A172 (cell line): Measurements from ENCODE around the gene NRCAM. TPM values are rescaled to one million over a fixed set of nuclear protein-coding genes. Genes with fewer than 3 reads are reported as not detected.

Source experiments
- DNase-seq: peaks from one replicate; pipeline ENCODE4 v3.0.0-alpha.2; 2015; ENCODE audit warnings: low spot score
- total RNA-seq: library from RNA; depleted of rRNA; stranded (reverse); fragments of >200 nt; shearing (Covaris generic); gene quantifications from 2 replicates; pipeline ENCODE4 v1.2.3, GENCODE V29; 2014

The NRCAM gene
- total RNA-seq, 1 experiment from 2014 or later: 0.16 TPM

DNA sequence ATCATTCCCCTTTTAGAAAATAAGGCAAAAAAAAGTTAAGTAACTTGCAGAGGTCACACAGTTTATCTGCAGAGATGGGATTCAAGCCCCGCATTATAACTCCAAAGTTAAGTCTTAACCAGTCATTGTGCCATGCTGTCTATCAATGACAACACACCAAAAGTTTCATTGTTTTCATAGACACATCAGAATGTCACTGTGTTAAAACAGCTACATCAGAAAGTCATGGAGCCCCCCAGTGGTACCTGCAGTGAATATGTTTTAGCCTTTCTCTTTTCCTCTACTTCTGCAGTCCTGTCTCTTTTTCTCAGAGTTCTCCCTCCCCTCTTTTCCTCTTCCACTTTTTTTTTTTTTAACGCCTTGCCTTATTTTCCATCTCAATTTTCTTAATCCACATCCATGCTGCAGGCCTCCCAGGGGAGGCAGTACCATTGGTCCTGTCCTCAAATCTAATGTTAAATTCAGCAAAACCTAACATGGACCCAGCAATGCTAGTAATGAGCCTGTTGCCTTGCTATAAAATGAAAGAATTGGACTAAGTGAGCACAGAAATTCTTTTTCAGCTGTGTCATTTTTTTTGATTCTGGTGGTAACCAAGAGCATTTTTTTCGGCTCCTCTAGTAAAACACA lies 3.8 kb upstream of the NRCAM start:
- peak; percentile 36 for DNase-seq

DNA sequence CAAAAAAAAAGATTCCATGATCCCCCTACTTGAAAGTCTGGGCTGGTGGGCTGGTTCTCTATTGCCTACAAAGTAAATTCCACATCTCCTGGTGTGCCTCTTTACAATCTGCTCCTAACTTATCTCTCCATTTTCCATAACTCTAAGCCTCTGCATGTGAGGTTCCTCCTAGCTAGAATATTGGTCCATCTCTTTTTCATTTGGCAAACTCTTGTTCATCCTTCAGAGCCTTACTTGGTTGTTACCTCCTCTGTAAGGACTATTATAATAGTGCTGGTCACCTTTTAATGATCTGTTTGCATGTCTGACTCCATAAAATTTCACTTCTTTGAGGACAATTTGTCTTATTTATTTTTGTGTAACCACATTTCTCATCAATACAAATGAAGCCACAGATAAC lies 1.6 kb upstream of the NRCAM start:
- no peak for DNase-seq

DNA sequence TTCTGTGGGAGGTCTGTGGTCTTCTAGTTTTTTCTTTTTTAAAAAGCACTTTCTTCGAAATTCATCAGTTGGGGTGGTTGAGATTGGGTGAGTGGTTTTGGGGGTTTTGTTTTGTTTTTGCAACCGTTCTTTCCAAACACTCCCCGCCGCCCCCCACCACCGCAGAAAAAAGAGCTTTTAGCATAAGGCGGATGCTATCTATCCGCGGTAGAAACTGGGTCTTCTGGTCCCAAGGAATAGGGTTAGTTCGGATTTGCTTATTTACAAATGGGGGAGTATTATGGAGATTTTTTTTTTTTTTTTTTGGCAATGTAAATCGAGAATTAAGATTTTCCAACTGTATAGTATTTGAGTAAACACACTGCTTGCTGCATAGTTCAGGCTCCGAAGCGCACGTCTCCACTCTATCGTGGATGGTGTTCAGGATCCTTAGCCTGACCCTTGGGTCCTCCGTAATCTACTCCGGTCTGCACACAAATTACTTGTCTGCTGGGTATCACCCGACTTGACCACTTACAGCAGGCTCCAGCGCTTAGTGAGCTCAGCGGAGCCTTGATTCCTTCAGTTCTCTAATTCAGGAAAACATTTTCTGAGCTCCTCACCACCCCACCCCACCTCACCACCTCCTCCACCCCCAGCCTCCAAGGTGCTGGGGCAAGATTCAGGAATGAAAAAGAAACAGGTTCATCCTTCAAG lies 757 bp upstream of the NRCAM start:
- DNase-seq: no peak

DNA sequence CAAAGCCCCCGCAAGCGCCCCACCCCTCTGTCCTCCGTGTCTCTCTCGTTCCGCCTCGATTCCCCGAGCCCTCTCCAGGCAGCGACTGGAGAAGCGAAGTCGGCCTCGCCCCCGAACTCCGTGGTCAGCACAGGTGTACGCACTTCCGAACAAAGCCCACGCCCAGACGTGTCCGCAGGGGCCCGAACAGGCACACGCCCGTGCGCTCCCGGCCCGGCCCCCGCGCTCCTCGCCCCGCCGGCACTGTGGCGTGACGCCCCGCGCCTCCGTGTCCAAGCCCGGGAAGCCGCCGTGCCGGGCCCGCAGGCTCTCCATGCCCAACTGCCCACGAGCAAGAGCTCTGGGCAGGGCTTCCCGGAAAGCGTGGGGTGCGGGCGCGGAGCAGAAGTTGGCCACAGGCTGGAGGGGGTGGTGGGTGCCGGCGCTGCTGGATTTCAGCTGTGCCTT lies 662 bp downstream of the NRCAM start:
- DNase-seq: no peak

DNA sequence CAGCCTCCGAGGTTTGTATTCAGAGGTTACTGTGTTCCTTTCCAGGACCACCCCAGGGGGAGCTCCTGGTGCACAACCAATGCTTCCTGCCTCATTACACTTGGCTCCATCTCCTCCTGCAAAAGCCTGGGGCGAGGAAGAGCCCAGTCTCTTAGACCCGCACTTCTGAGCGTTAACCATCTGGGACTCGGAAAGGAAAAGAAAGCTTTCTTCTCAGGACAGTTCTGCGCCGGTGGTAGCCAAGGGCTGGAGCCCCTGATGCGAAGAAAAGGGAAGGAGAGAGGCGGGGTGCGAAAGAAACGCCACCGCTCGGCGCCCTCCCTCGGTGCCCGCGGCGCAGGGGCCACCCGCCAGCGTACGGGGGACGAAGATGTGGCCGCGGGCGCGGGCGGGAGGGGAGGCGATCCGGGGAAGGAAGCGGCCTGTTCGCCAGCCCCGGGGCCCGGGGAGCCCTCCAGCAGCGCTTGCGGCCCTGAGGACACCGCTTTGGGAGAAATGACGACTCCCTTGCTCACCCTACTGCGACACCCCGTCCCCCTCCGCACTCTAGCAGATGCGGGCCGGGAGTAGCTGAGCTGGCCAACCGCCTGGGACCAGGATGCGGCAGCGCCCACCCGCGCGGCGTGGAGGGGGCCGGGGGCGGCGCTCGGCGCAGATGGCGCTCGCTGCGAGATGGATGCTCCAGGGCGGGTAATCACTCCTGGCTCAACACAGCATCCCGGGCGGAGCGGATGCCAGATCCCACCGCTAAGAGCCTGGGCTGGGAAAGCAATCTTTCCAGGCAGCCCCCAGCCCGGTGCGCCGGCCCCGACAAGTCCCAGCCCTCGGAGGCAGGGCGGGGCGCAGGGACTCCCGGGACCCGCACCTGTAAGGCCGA lies 1.3 kb downstream of the NRCAM start:
- DNase-seq: no peak

DNA sequence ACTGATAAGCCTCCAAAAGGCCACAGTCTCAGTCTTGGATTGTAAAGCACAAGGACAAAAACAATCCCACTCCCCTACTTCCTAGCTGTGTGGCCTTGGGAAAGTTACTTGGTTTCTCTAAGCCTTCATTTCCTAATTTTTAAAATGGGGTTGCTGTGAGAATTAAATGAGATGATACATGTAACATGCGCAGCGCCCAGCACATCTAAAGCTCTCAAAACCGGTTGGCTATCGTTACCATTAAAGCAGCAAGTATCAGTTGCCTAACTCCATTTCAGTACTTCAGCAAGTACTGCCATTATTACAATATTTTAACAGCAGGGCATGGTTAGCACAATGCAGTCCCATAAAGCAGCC lies 1.9 kb downstream of the NRCAM start:
- DNase-seq: no peak

DNA sequence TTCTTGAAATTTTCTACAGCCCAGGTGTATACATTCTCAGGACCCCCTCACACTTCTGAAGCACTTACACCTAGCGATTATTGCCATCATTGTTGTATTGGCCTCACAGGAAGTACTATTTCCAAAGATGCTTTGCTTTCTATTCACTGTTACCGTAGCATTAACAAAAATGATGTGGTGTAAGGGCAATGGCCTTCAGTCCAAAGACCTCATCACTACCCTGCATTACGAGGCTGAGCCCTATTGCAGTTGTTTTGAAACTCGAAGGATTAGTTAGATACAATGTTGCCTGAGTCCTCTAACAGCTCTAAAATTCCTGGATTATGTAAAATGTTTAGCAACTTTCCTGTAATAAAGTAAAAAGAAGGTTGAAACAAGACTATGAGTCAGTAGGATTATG lies 2.9 kb downstream of the NRCAM start:
- DNase-seq: no peak

DNA sequence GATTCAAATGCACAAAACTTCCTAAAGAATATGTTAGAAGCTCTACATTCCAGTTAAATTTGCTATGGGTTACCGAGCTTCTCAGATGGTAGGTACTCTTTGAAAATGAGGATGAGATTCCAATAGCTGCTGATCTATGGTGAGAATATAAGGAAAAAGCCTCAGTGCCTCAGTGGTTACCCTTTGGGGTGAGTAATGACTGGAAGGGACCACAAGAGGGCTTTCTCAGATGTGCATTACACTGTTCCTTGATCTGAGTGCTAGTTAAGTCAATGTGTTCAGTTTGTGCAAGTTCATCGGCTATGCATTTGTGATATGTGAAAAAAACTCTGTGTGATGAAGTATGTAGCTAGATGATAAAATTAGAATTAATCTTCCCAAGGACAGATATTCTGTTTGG lies 3.5 kb downstream of the NRCAM start:
- no peak for DNase-seq

DNA sequence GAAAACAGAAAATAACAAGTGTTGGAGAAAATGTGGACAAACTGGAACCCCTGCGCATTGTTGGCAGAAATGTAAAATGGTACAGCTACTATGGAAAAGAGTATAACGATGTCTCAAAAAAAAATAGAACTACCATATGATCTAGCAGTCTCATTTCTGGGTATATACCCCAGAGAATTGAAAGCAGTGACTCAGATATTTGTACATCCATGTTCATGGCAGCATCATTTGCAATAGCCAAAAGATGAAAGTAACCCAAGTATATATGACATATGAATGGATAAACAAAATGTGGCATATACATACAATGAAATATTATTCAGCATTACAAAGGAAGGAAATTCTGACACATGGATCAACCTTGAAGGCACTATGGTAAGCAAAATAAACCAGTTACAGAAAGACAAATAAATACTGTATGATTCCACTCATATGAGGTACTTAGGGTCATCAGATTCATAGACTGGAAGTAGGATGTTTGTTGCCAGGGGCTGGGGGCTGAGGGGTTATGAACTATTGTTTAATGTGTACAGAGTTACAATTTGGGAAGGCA lies 4.9 kb downstream of the NRCAM start:
- no peak for DNase-seq

DNA sequence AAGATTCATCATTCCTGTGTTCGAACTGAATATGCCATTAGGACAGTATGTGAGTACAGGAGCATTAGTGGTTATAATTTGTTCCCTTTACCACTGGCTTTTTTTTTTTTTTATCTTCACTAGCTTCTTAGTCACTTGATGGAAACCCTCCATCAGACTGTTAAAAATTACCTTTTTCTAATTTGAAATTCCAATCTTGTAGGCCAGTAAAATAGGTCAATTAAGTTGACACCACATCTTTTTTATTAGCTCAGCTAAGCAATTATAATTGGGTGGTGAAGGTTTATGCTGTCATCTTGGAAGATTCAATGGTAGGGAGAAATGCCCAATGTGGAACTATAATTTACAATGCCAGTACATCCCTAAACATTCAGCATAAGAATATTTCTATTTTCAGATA lies 6.1 kb downstream of the NRCAM start:
- DNase-seq: no peak

DNA sequence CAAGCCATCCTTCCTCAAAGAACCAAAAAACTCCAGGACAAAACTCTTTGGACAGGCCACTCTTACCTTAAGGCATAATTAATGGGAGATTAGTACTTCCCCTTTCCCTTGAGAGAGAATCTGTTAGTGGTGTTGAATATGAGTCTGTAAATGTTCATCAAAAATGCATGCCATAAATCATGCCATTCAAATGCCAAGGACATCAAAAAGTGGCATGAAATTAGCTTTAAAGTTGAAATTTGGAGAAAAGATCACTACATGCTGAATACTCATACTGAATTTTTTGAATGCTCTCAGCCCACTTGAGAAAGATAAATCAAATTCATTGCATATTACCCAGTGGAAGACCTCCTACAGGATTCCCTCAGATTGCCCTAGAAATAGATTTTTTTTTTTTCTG lies 6.7 kb downstream of the NRCAM start:
- DNase-seq: no peak

DNA sequence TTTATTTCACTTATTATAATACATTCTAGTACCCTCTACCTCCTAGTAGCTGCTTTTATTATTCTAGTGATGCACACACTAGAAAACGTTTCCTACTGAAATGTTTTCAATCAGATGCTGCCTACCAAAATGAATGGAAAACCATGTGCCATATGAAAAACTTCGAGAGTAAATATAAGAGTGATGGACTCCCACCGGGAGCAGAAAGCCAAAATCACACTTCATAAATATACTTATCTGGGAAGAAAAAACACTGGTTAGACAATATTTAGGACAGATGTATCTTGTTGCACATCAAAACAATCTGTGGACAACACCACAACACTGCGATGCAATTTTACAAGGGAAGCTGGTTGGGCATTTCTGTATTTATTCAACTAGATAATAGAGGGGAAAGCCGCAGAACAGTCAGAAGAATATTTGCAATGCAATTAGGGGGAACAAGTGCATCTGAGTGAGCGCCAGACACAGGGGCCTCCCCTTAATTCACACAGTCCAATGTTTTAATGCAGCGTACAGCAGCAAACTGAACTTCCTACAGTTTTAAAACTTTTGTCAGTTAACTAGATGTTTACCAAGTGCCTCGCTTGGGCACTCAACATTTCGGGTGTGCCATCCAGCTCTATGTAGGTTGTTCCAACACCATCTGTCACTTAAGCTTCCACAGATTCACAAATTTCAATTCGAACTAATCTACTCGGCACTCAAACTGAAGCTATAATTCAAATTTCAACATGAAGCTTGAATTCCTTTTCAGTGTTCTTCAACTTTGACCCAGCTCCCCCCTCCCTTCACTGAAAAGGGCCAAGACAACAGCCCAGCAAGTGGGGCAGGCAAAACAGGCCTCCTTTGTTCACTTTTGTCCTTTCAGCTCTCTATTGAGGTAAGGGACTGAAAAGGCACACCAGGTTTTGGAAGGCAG lies 7.4 kb downstream of the NRCAM start:
- no peak for DNase-seq

DNA sequence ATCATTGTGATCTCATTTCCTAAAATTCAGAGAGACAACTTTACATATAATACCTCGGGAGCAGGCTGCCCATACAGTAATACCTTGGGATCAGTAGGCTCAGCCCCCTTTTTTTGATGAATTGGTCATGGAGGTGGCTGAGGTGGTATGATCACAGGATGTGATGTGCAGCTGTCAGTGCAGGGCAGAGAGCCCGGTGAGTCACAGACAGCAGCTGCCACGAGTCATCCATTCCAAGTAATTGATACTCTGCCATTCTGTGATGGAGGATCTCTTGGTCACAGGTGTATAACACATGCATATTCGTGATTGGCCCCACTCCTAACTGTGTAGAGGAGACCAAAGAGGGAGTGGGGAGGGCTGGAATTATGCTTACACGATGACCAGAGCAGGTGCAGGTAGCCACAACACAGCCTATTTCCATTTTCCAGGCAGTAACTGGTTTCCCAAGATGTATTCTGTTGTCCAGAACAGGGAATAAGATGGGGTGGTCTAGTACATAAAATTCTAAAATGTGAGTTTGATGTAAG lies 14.1 kb downstream of the NRCAM start:
- DNase-seq: no peak

DNA sequence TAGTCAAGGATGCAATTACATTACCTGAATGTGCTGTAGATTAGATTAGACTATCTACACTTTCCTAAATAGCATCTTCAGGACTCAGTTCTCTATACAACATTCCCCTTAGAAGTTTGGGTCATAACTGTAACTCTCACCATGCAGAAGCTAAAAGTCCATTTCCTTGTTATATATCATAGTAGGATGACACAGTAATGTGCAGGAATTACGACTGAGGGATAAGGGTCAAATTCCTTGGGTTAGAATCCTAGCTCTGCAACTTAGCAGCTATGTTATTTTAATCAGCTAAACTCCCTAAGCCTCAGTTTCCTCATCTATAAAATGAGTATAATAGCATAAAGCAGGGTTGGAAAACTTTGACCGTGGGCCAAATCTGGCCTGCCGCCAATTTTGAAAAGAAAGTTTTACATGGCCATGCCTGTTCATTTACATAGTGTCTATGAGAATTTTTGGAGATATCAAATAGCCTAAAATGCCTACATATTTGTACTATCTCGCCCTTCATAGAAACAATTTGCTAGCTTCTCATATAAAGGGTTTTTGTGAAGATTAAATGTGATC lies 14.8 kb downstream of the NRCAM start:
- no peak for DNase-seq

DNA sequence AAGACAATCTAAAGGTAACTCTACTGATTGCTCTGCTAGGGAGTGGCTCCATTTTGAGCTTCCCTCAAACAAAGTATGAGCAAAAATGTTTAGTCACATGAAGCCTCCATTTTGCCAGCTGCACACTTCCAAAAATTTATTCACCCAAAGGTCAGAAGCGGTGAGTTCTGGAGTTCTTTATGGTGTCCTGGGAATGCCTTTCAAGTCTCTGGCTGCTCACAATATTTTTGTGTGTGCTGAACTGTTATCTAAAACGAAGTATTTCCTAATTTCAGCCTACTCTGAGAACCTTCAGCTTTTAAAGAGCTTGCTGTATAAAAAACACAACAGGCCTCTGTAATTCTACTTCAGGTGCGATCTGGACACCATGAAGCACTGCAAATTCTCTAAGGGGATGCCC lies 15.6 kb downstream of the NRCAM start:
- DNase-seq: no peak

DNA sequence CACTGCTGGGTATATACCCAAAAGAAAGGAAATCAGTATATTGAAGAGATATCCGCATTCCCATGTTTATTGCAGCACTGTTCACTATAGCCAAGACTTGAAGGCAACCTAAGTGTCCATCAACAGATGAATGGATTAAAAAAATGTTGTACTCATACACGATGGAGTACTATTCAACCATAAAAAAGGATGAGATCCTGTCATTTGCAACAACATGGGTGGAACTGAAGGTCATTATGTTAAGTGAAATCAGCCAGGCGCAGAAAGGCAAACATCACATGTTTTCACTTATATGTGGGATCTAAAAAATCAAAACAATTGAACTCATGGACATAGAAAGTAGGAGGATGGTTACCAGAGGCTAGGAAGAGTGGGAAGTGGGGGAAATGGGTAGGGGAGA lies 19.3 kb downstream of the NRCAM start:
- DNase-seq: no peak

DNA sequence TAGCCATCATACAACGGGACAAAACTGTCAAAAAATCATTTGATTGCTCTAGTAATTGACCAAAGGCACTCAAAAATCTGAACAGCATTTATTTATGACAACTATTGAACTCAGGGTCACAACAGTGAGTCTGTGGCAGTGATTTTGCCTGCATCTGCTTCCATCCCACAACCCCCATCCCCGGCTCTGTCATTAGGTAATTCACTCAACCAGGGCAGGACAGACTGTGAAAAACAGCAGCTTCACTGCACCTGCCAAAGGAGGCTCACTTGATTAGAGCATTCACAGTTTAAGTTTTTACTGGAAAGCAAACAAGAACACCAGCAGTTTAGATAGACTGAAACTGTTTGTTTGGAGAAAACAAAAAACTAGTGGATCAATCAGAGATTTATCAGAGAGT lies 22.2 kb downstream of the NRCAM start:
- no peak for DNase-seq

DNA sequence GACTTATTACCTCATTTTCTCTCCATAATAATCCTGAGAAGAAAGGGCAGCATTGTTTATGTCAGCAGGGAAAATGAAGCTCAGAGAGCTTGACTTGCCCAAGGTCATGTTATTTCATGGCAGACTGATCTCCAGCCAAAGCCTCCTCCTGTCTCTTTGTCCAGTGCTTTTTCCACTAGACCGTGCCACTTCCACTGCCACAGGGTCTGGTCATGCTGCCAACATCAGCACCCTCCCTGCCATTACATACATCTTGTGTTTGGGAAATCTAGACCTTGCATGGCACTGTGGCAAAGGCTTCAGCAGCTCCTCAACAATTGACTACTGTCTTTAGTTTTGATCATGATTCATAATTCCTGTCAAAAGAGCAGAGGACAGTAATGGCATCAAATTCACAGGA lies 25.1 kb downstream of the NRCAM start:
- no peak for DNase-seq

DNA sequence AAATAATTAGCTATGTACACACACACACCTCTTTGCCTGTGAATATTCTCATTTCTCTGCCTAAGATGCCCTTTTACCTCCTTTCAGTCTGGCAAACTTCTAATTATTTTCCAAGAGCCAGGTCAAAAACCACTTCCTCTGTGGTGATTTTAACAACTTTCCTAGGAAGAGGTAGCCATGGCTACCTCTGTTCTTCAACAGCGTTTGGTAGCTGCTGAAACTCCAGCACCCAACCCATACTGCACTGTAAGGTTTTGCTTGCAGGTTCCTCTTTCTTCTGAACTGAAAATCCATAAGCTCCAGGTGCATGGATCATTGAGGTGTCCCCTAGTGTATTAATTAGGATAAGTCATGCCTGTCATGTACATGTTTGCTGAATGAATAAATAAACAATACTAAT lies 25.6 kb downstream of the NRCAM start:
- no peak for DNase-seq

DNA sequence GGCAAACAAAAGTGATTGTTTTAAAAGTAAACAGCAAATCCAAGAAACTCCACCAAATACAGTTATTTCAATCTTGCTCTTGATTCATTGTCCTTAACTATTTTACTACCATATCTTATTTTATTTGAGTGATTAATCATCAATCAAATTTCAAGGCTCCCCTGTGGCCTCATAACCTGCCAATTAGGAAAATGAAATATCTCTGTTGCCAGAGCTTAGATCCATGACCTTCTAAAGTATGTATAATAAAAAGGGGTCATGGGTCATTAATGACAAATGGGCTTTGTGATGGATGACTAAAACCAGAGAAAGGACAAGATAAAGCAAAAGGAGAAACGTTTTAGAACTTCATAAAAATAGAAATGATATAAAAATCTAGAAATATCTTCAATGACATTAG lies 28.5 kb downstream of the NRCAM start:
- no peak for DNase-seq

DNA sequence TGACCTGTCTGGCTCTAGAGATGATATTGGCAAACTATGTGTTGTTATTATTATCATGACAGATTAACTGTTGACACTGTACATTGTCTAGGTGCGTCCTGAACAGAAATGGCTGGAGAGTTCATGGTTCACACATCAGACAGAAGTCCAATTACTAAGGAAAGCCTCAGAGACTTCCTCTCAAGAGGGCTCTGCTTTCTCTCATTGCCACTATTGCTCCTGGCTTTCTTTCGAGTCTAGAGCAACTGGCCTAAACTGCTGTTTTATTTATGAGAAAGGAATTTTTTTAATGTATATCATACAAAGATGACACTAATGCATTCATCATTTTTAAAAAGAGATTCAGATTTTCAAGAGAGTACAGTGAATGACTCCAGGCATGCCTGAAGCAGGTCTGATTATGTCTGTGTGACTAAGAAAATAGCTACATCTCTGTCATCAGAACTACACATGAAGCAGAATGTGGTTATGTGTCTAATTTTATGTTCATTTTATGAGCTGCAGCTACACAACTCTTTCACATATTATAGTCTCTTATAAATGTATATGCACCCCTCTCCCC lies 30.4 kb downstream of the NRCAM start:
- no peak for DNase-seq
